HCT116 (cell line): ENCODE results near the gene FA2H.

ENCODE experiments used
- ELF1 ChIP-seq: IDR thresholded peaks from 2 replicates; pipeline ENCODE4 v1.6.1; 2012; ENCODE audit warnings: low read depth, borderline replicate concordance
- EZH2 ChIP-seq: fragments of 200-600 bp; sonication (generic); IDR thresholded peaks from 2 replicates; pipeline ENCODE4 v1.6.1; 2017; ENCODE audit warnings: antibody characterized with exemption, mixed run types
- EZH2phosphoT487 ChIP-seq: fragments of 200-600 bp; IDR thresholded peaks from 2 replicates; pipeline ENCODE4 v1.6.1; 2018; ENCODE audit warnings: antibody characterized with exemption, borderline replicate concordance
- POLR2A ChIP-seq: IDR thresholded peaks from 2 replicates; pipeline ENCODE4 v1.7.0; 2011; ENCODE audit warnings: borderline replicate concordance; ENCODE audit not compliant: insufficient read depth, insufficient read length; ENCODE audit errors: extremely low read depth
- POLR2AphosphoS5 ChIP-seq: IDR thresholded peaks from 2 replicates; pipeline ENCODE4 v1.6.1; 2011; ENCODE audit warnings: mild to moderate bottlenecking, low read depth, low read length, moderate library complexity
- SP1 ChIP-seq: IDR thresholded peaks from 2 replicates; pipeline ENCODE4 v1.6.1; 2012; ENCODE audit warnings: low read depth
- SRF ChIP-seq: IDR thresholded peaks from 2 replicates; pipeline ENCODE4 v1.6.1; 2012; ENCODE audit warnings: low read depth
- TCF7L2 ChIP-seq: IDR thresholded peaks from 2 replicates; pipeline ENCODE4 v1.7.0; 2011; ENCODE audit warnings: borderline replicate concordance, inconsistent platforms; ENCODE audit not compliant: insufficient read depth, insufficient read length; ENCODE audit errors: extremely low read depth
- ZFX ChIP-seq: fragments of 450-650 bp; IDR thresholded peaks from 2 replicates; pipeline ENCODE4 v1.6.1; 2017
- TF ChIP-seq, protein P1 (sequence below): IDR thresholded peaks from 2 replicates; pipeline ENCODE4 v1.6.1; 2012
- TF ChIP-seq, protein P2 (sequence below): IDR thresholded peaks from 2 replicates; pipeline ENCODE4 v1.6.1; 2012; ENCODE audit warnings: low read depth
- TF ChIP-seq, protein P3 (sequence below), 3 experiments: fragments of 200-600 bp in 1 of 3; sonication (generic) in 1 of 3; IDR thresholded peaks in 2 of 3; conservative IDR thresholded peaks in 1 of 3; 2 replicates each; pipeline ENCODE4 v1.5.1; 2012 to 2017; ENCODE audit warnings: low read depth in 2 of 3, low read length in 2 of 3, antibody characterized with exemption in 1 of 3, borderline replicate concordance in 1 of 3, control low read depth in 1 of 3, mild to moderate bottlenecking in 1 of 3, mixed read lengths in 1 of 3, mixed run types in 1 of 3, moderate library complexity in 1 of 3; ENCODE audit not compliant: insufficient read depth in 1 of 3

DNA sequence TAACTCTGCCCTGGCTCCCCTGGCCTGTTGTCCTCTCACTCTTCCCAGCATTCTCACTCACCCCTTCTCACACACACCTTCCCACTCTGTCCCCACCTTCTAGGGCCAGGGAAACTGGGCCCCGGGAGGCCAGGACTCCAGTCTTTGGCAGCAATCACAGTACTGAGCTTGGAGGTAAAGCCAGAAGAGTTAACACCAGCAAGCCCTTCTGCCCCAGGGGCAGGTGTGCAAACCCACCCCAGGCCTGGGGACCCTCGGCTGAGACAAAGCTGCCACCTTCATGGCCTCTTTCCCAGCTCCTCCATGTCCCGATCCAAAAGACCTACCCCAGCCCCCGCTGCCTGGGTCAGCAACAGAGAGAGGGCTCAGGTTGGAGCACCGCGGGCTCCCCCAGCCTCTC, 37.1 kb downstream of the FA2H start:
- TF ChIP-seq POLR2AphosphoS5 (no peak), TCF7L2 (no peak), ZFX (no peak), POLR2A (no peak), ELF1 (no peak), EZH2phosphoT487 (no peak), EZH2 (no peak), SRF (no peak), SP1 (no peak)
- TF ChIP-seq, protein P1, sequence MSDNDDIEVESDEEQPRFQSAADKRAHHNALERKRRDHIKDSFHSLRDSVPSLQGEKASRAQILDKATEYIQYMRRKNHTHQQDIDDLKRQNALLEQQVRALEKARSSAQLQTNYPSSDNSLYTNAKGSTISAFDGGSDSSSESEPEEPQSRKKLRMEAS, result no peak
- TF ChIP-seq, protein P2, sequence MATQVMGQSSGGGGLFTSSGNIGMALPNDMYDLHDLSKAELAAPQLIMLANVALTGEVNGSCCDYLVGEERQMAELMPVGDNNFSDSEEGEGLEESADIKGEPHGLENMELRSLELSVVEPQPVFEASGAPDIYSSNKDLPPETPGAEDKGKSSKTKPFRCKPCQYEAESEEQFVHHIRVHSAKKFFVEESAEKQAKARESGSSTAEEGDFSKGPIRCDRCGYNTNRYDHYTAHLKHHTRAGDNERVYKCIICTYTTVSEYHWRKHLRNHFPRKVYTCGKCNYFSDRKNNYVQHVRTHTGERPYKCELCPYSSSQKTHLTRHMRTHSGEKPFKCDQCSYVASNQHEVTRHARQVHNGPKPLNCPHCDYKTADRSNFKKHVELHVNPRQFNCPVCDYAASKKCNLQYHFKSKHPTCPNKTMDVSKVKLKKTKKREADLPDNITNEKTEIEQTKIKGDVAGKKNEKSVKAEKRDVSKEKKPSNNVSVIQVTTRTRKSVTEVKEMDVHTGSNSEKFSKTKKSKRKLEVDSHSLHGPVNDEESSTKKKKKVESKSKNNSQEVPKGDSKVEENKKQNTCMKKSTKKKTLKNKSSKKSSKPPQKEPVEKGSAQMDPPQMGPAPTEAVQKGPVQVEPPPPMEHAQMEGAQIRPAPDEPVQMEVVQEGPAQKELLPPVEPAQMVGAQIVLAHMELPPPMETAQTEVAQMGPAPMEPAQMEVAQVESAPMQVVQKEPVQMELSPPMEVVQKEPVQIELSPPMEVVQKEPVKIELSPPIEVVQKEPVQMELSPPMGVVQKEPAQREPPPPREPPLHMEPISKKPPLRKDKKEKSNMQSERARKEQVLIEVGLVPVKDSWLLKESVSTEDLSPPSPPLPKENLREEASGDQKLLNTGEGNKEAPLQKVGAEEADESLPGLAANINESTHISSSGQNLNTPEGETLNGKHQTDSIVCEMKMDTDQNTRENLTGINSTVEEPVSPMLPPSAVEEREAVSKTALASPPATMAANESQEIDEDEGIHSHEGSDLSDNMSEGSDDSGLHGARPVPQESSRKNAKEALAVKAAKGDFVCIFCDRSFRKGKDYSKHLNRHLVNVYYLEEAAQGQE, result no peak
- TF ChIP-seq, protein P3, sequence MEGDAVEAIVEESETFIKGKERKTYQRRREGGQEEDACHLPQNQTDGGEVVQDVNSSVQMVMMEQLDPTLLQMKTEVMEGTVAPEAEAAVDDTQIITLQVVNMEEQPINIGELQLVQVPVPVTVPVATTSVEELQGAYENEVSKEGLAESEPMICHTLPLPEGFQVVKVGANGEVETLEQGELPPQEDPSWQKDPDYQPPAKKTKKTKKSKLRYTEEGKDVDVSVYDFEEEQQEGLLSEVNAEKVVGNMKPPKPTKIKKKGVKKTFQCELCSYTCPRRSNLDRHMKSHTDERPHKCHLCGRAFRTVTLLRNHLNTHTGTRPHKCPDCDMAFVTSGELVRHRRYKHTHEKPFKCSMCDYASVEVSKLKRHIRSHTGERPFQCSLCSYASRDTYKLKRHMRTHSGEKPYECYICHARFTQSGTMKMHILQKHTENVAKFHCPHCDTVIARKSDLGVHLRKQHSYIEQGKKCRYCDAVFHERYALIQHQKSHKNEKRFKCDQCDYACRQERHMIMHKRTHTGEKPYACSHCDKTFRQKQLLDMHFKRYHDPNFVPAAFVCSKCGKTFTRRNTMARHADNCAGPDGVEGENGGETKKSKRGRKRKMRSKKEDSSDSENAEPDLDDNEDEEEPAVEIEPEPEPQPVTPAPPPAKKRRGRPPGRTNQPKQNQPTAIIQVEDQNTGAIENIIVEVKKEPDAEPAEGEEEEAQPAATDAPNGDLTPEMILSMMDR (IDR thresholded peaks at IDR 0.05 in 2 of 3, conservative IDR thresholded peaks at IDR 0.05 in 1 of 3; ENCODE audit: borderline replicate concordance in 1 of 3, insufficient read depth in 1 of 3, low read depth in 2 of 3, low read length in 2 of 3), result no peak
